ENCODE results near the gene CALM3.
"Not testable (repeated sequence)": the region's sequence is repeated elsewhere in the genome, so short reads cannot be mapped to it uniquely, and the experiment has no call there.

CALM3 gene

DNA sequence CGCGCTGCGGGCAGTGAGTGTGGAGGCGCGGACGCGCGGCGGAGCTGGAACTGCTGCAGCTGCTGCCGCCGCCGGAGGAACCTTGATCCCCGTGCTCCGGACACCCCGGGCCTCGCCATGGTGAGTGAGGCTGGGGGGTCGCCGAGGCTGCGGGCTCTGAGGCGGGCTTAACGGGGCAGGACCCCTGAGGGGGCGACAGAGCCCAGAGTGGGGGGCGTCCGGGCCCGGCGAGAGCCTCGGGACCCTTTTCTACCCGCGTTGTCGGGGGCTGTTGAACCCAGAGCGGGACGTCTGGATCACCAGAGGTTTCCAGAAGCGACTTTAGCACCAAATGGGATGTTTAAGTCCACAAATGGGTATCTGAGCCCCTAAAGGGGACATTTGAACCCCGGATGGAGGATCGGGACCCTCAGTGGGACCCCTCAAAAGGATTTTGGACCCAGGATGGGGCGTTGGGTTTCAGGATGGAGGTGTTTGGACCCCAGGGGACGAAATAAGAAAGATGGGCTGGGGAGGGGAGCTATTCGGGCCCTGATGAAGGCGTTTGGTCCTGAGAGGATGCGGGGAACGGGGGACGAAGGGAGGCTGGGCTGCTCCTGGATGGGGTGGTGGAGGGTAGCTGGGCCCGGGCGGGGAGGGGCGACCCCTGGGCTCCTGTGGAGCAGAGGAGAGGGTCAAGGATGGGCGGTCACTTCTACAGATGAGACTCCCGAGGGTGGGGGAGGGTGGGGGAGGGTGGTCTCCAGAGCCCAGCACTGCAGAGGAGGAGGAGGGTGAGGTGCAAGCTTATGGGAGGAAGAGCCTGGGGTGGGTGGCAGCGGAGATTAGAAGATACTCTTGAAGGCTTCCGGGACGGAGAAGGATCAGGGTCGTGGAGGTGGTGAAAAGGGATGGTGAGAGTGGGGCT is at the start of gene CALM3:
TSS of gene CALM3 (plus strand) at position 13 of the 907 bp plus-strand sequence. CDS start at position 118, 105 bp downstream.
- no peak for DNase-seq

DNA sequence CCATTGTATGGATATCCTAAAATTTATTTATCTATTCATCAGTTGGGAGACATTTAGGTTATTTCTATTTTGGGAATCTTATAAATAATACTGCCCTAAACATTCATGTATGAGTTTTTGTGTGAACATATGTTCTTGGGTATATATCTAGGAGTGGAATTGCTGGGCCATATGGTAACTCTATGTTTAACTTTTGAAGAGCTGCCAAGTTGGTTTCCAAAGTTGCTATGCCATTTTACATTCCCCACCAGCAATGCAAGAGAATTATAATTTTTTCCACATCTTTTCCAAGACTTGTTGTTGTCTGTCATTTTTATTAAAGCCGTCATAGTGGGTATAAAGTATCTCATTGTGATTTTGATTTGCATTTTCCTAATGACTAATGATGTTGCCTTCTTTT is 48.2 kb upstream of the CALM3 start:
- DNase-seq = peak; percentile 47

- DNase-seq = no peak
Observed at GRCh38 chr19:46554161-46554560, 47.0 kb upstream of the CALM3 start.

DNA sequence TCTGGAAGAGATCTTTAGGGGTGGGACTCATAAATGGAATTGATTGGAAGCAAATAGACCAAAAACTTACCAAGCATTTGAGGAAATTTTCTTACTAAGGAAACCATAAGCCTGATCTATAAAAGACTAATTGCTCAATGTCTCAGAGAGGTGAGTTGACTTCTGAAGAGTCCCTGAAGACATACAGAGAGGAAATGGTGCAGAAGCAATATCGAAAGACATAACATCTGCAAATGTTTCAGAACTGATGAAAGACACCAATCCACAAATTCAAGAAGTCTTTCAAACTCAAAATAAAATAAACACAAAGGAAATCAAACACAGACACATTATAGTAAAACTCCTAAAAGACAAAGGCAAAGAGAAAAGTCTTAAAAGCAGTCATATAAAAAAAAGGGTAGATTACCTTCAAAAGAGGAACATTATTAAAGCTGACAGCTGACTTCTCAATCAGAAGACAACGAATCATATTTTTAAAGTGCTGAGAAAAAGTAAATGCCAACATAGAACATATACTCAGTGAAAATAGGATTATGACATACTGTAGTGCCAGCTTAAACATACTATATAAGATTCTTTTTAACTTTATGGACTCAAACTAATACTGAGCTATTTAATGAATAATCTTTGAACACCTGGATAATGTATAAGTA is 45.4 kb upstream of the CALM3 start:
- DNase-seq = no peak

GRCh38 chr19:46556471-46556870 is 44.7 kb upstream of the CALM3 start:
- not testable (repeated sequence) for DNase-seq

GRCh38 chr19:46559203-46559602 is 41.9 kb upstream of the CALM3 start:
- no peak for DNase-seq

DNA sequence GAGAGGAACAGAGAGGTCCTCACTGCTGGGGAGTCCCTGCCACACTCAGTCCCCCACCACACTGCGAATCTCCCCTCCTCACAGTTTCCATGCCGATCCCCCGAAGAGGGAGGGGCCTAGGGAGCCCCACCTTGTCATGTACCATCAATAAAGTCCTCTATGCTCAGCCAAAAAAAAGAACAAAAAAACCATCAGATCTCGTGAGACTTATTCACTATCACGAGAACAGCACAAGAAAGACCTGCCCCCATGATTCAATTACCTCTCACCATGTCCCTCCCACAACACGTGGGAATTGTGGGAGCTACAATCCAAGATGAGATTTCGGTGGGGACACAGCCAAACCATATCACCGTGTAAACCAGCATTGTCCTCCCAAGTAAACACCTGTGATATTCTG is 41.5 kb upstream of the CALM3 start:
- DNase-seq = not testable (repeated sequence)

DNA sequence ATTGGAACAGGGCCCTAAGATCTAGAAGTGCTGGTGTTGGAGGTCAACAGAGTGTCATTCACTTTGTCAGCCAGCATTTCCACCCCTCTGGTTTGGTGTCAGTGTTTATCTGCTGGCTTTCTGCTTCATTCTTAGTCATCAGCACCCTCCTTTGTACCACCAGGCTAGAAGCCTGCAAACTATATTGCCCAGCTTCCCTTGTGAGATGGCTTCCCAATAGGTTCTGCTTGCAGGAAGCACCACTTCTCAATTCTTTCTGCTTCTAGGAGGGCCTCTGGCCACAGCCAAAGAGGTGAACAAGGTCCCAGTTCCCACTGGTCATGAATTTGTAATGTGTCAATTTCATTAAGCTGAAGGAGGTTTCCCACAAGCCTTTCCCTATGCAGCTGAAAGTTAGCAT is 36.4 kb upstream of the CALM3 start:
- DNase-seq = no peak

GRCh38 chr19:46571495-46571894 is 29.6 kb upstream of the CALM3 start:
- peak; percentile 70 for DNase-seq

- DNase-seq = no peak
Observed at GRCh38 chr19:46573679-46574498, 27.2 kb upstream of the CALM3 start.

- no peak for DNase-seq
Observed at GRCh38 chr19:46574533-46574932, 26.6 kb upstream of the CALM3 start.

- DNase-seq = no peak
Observed at GRCh38 chr19:46578450-46578849, 22.7 kb upstream of the CALM3 start.

DNA sequence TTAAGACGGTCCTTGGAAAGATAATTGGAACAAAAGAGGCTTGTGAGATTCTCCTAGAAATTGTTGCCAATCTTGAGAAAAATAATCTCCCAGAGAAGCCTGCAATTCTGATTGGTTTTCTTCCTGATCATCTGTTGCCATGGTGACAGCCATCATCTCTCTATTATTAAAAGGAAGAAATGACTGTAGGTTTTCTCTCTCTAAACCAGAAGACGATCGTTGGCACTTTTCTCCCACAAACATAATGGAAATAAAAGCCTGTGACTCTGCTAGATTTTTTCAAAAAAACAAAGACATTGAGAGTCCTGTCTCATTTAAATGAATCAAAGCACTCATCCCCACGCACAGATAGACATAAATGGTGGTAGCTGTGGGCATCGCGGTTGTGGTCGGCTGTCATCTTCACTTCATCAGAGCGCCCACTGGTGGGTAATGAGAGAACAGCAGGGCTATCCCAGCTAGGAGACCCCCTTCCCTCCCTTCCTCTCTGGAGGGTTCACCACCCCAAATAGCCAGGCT is 21.7 kb upstream of the CALM3 start:
- DNase-seq = peak; percentile 7

GRCh38 chr19:46580247-46580646 is 20.9 kb upstream of the CALM3 start:
- DNase-seq = no peak

GRCh38 chr19:46585539-46585938 is 15.6 kb upstream of the CALM3 start:
- no peak for DNase-seq

GRCh38 chr19:46586294-46586693 is 14.8 kb upstream of the CALM3 start:
- no peak for DNase-seq

DNA sequence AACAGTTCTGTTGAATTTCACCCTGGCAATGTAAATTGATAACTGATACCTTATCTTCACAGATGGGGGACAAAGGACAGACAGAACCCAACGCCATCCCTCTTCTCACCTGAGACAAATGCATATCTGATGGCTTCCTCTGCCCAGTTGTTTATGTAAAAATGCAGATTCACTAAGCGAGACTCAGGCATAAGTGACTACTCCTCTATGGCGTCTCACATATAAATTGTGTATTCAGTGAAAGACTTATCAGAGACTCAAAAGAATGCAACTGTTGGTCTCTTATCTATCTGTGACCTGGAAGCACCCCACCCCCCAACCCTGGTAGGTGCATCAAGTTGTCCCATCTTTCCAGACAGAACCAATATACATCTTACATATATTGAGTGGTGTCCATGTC is 13.3 kb upstream of the CALM3 start:
- no peak for DNase-seq

- no peak for DNase-seq
Observed at GRCh38 chr19:46591254-46591653, 9.9 kb upstream of the CALM3 start.

GRCh38 chr19:46591870-46592269 is 9.3 kb upstream of the CALM3 start:
- no peak for DNase-seq

DNA sequence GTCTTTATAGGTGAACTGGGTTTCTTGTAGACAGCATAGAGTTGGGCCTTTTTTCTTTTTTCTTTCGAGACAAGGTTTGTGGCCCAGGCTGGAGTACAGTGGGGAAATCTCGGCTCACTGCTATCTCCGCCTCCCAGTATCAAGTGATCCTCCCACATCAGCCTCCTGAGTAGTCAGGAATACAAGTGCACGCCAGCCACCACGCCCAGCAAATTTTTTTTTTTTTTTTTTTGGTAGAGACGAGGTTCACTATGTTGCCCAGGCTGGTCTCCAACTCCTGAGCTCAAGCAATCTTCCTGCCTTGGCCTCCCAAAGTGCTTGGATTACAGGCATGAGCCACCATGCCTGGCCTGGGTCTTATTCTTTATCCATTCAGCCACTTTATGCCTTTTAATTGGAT is 5.1 kb upstream of the CALM3 start:
- DNase-seq = no peak

DNA sequence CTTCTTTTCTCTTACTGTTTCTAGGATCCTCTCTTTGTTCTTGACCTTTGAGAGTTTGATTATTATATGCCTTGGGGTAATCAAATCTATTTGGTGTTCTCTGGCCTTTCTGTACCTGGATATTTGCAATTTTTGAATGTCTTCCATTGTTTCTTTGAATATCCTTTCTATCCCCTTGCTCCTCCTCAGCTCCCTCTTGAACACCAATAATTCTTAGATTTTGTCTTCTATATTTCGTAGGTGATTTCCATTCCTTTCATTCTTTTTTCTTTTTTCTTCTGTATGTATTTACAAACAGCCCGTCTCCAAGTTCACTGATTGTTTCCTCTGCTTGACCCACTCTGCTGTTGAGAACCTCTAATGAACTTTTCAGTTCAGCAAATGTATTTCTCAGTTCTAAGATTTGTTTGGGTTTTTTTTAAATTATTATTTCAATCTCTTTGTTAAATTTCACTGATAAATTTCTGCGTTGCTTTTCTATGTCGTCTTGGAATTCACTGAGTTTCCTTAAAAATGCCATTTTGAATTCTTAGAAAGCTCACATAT is 2.7 kb upstream of the CALM3 start:
- DNase-seq = no peak

- DNase-seq = no peak
Observed at GRCh38 chr19:46599716-46600373, 1.3 kb upstream of the CALM3 start.
